Endometrium (tissue), 2 donors: ENCODE measurements around the gene OR5T1.

ENCODE experiments used
- FAIRE-seq: peaks from 2 replicates; lab custom pipeline; 2012; peaks lifted over from hg19 to GRCh38; lab: Jason Lieb, UNC
- donor health status: control.
- donor health status: control.

OR5T1 gene

DNA sequence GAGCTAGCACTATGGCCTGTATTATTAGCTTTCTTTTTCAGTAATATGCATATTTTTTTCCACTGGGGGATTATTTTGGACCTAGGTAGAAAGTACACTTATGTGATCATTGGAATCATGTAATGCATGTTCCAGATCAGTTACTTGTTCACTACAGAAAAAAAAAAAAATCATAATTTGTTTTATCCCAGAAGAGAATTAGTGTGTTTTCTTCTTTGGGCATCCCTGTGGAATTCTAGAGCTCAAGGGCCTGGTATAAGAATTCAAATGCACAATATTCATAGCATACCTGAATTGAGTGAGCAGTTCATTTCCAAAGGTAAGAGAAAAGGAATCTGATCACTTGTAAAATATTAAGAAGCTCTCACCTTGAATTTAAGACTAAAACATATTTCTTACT is at the start of gene OR5T1:
OR5T1 (plus strand) TSS at position 301 of the 400 bp plus-strand sequence. CDS start 1,485 bp downstream, outside the sequence.
- no peak for FAIRE-seq

GRCh38 chr11:56234155-56234554 is 39.8 kb upstream of the OR5T1 start, which contains the start of gene OR5T2:
Gene OR5T2, minus strand, starts transcription at chr11:56234255. Its CDS starts 1,193 bp downstream, at chr11:56233062.
- FAIRE-seq: no peak

- no peak for FAIRE-seq
Measured at GRCh38 chr11:56251954-56252353, 22.0 kb upstream of the OR5T1 start, which contains the start of gene OR5T3. Gene OR5T3, plus strand, starts transcription at chr11:56252254. Its CDS starts 0 bp downstream, at chr11:56252254.

DNA sequence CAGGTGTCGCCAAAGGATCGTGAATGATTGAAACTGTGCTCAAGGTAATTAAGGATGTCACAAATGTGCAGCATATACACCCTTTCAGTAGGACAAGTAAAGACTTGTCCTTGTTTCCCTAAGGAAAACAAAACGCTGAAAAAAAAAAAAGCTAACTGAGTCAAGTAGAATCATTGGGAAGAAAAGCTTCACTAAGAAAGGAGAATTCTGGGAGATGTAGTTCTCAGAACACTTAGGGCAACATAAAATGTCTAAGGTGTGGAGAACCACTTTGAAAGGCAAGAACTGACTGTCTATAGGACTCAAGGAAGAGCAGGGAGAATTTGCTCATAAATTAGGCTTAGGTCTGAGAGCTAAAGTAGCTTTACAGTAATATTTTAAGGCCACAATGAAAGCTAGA is 2.9 kb upstream of the OR5T1 start:
- no peak for FAIRE-seq

- no peak for FAIRE-seq
Measured at GRCh38 chr11:56292154-56292553, 18.2 kb downstream of the OR5T1 start, which contains the start of gene OR8H1. Gene OR8H1, minus strand, starts transcription at chr11:56292254. Its CDS starts 1,192 bp downstream, at chr11:56291062.

DNA sequence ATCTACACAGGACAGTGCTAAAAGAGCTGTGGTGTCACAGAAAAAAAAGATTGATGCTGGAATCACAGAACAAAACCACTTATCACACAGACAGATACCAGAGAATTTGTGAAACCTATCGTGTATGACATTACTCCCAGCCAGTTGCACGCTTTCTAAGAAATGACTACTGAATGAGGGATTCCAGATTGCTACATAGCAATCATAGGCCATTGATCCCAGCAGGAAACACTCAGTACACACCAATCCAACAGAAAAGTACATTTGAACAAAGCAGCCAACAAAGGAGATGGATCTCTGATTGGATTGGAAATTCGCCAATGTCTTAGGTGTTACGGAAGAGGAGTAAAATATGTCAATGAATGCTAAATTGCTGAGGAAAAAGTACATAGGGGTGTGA is 22.9 kb downstream of the OR5T1 start:
- no peak for FAIRE-seq

DNA sequence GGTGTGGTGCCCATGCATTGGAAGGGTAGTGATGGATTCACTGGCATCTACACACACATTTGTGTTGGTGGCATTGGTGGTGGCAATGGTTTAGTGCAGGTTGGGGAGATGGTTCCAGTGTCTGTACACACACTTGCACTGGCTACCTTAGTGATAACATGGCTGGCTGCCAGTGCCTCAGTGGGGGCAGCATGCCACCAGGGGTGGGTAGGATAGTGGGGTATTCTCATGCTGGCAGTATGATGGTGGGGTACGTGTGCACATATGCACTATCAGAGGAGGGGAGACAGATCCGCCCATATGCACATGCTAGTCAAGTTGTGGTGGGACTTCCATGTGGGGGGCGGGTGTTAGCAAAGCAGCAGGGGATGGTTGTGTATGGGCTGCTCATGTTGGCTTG is 33.9 kb downstream of the OR5T1 start:
- FAIRE-seq: no peak

- no peak for FAIRE-seq
Measured at GRCh38 chr11:56314844-56315243, 40.9 kb downstream of the OR5T1 start, which contains the start of gene OR8K3. Gene OR8K3, plus strand, starts transcription at chr11:56315144. Its CDS starts 3,163 bp downstream, at chr11:56318307.
